Ammon's horn (tissue), 1 donor: Measurements from ENCODE around the gene ZSCAN31.
"Not testable (repeated sequence)": the region's sequence is repeated elsewhere in the genome, so short reads cannot be mapped to it uniquely, and the experiment has no call there.

Experiments used
- DNase-seq: peaks from one replicate; pipeline ENCODE4 v3.0.0-alpha.2; 2016; ENCODE audit warnings: low spot score

The ZSCAN31 gene

DNA sequence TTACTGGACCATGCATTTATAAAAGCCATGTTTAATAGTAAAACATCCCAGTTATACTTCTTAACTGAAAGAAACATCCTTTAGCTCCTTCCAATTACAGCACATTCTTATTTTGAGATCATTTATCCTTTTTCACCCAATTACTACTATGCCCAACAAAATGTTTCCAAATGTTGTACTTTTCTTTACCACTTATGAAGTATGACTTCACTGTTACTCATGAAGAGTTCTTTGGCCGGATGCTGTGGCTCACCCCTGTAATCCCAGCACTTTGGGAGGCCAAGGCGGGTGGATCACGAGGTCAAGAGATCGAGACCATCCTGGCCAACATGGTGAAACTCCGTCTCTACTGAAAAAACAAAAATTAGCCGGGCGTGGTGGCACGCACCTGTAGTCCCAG, 18.1 kb downstream of the ZSCAN31 start:
- not testable (repeated sequence) for DNase-seq

DNA sequence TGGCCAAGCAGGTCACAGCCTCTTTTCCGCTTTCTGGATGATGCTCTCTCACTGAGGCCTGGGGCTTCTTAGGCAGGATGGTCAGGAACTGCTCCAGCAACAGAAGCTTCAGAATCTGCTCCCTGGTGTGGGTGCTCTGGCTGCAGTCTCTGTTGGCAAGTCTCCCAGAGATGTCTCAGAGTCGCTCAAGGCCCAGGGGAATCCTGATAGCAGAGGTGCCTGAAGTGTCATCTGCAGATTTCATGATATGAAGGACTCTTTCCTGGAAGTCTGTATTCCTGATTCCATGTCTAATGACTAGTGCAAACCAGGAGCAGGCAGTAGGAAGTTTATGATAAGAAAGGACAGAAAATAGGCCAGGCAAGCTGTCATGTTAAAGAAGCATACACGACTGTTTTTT, 20.3 kb downstream of the ZSCAN31 start:
- DNase-seq: no peak

DNA sequence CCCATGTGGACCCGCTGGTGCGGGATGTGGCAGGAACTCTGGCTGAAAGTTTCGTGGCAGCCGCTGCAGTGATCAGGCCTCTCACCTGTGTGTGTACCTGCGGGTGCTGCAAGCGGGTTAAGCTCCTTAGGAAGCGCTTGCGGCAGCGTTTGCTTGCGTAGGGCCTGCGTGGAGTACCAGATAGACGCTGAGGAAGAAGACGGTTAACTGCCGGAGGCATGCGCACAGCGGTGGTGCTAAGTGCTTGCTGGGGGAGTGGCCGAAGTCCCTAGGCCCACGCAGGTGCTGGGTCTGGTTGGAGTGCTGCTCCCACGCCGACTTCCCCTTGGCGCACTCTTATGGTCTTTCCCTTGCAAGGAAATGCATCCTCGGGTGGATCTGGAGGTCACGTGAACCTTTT, 23.0 kb downstream of the ZSCAN31 start:
- DNase-seq: no peak

DNA sequence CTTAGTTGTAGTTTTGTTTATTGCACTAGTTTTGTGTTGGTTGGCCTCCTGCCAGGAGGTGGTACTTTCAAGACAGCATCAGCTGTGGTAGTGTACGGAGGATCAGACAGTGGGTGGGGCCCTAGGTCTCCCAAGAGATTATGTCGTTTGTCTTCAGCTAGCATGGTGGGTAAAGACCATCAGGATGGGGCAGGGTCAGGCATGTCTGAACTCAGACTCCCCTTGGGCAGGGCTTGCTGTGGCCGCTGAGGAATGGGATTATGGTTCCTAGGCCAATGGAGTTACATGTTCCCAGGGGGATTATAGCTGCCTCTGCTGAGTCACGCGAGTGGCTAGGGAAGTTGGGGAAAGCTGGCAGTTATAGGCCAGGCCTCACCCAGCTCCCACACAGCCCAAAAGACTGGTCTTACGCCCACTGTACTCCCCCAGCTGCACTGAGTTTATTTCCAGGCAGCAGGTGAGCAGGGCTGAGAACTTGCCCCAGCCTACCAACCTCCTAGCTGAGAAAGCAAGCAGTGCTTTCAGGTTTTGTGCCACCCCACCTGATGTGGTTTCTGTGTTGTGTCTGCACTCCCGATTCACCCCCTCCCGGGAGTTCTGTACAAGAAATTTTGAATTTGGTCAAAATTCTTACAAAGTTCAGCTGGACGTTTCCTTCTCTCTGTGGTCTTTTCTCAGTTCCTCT, 24.7 kb downstream of the ZSCAN31 start:
- DNase-seq: no peak

DNA sequence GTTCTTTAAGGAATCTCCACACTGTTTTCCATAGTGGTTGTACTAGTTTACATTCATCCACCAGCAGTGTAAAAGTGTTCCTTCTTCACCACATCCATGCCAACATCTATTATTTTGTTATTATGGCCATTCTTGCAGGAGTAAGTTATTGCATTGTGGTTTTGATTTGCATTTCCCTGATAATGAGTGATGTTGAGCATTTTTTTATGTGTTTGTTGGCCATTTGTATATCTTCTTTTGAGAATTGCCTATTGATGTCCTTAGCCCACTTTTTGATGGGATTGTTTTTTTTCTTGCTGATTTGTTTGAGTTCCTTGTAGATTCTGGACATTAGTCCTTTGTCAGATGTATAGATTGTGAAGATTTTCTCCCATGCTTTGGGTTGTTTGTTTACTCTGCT, 29.6 kb downstream of the ZSCAN31 start:
- not testable (repeated sequence) for DNase-seq

DNA sequence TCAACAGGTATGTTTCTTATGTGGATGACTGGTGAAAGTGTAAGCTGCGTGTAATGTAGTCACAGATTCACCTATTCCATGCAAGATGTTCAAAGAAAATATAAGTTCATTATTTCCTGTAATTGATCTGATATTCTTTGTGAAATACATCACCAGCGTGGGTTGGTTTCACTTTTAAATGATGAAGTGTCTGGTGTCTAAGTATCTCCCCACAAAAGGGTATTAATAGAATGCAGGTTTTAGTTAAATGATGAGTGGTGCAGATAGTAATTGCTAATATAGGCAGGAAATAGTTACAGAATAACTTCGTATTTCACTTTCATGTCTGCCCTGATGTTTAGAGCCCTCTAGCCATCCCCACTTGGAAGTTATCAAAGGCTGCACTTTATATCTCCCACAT, 32.4 kb downstream of the ZSCAN31 start:
- DNase-seq: no peak

DNA sequence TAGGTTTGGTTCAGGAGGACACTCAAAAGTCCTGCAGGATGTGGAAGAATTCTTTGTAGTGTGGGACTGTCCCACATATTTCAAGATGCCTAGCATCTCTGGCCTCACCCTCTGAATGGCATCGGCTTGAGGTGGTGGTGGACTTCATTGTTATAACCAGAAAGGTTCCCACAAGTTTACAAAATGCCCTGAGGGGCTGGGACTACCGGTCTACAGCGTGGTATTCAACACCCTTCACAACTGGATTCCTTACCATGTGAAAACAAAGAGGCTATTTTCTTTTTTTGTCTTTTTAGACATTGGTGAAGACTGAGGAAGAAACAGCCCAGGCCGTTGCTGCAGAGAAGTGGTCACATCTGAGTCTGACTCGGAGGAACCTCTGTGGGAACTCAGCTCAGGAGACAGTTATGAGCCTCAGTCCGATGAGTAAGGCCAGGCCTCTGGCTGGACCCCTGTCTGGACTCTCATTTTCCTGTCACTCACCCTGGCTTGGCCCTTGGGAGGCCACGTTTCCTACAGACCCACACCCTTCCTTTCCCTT, 39.4 kb downstream of the ZSCAN31 start:
- DNase-seq: no peak

DNA sequence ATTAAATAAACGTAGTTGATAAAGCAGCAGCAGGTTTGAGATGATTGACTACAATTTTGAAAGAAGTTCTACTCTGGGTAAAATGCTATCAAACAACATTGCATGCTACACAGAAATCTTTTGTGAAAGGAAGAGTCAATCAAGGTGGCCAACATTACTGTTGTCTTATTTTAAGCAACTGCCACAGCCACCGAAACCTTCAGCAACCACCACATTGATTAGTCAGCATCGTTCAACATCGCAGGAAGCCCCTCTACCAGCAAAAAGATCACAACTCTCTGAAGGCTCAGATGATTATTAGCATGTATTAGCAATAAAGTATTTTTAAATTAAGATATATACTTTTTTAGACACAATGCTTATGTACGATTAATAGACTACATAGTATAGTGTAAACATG, 40.6 kb downstream of the ZSCAN31 start:
- DNase-seq: no peak

DNA sequence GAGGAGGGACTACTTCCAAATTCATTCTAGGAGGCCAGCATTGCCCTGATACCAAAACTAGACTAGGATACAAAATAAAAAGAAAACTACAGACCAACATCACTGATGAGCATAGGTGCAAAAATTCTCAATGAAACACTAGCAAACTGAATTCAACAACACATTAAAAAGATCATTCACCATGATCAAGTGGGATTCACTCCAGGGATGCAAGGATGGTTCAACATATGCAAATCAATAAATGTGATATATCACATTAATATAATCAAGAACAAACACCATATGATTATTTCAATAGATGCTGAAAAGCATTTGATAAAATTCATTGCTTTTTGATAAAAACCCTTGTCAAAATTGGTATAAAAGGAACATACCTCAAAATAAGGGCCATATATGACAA, 44.4 kb downstream of the ZSCAN31 start:
- no peak for DNase-seq

DNA sequence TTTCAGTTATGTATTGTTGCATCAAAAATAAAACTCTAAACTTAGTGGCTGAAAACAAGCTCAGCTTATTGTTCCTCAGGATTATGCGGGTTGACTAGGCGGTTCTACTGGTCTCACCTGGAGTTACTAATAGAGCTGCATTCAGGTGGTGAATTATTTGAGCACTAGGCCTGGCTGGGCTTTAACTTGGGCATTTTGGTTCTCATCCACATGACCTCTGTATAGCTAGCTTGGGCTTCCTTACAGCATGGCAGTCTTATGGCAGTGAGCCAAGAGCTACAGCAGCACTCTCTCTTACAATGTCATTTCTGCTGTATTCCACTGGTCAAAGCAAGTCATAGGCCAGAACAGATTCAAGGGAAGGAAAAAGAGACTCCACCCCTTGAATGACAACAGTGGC, 53.0 kb downstream of the ZSCAN31 start:
- DNase-seq: no peak

DNA sequence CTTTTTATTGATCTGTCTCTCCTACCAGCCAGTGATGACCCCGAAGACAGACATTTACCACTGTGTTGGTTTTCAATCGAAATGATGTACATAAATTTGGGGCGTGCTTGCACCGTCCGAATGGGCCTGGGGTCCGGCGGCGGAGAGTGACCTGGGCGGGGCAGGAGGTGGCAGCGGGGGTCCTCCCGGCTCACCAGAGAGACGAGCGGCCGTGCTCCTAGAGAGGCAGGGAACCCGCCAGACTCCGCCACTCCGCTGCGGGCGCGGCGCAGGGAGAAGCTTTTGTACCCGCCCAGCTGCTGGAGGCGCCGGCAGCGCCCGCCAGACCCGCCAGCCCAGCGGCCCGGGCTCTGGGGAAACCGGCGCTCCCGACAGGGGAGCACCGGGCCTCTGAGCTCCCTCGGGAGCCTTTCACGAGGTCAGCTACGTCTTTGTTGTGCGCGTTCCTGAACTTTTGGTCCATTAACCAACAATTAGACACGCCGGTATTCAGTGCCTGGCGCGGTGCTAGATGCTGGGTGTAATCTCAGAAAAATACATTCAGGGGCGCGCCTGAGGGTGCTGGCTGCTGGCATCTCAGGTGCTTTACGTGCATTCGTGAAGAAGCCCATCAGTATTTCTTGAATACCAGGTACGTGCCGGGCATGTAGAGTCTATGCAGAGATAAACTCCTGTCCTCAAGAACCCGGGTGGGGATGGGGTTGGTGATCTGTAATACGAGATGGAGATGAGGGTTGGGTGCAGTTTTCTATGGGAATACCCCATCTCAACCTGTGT, 54.5 kb downstream of the ZSCAN31 start, which contains the start of gene PGBD1:
PGBD1 (plus strand) TSS at position 285 of the 777 bp plus-strand sequence. CDS start 2,242 bp downstream, outside the sequence.
- DNase-seq: peak; percentile 77

DNA sequence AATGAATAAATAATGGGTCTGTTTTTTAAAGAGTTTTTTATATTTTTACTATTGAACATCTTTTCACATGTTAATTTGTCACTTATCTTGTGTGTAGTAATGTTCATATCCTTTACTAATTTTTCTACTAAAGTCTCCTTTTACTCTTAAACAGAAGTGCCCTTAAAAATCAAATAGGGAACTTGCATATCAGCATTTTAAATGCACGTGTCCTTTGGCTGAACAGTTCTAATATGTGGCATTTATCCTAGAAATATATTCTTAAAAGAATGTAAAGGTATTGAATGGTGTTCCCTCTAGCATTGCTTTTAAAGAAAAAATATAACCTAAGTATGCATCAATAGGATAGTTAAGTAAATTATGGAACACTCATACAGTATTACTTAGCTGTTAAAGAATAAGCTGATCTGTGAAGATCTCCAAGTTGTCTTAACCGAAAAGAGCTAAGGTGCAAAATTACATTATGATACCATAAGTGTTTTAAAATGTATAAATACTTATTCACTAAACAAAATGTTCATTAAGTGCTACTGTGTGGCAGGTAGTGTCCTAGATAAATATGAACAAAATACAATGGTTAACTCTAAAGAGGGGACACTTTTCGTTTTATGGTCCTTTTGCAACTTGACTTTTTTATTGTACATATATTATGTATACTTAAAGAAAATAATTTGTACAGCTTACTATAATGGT, 55.2 kb downstream of the ZSCAN31 start:
- no peak for DNase-seq

DNA sequence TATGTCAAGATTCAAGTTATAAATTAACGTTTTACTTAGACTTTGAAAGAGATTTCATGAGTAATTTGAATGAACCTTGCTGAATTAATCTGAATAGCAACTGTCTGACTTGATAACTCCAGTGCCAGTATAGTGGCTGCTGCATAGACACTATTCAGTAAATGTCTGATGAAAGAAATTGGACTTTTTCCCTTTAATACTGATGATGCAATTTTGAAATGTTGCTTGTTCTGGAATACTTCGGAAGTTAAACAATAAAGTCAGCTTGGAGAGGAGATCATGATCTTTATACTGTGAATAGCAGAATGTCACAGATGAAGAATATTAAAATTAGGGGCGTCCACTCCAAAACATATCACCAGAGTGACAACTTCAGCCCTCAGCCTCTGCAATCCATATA, 58.2 kb downstream of the ZSCAN31 start:
- no peak for DNase-seq

DNA sequence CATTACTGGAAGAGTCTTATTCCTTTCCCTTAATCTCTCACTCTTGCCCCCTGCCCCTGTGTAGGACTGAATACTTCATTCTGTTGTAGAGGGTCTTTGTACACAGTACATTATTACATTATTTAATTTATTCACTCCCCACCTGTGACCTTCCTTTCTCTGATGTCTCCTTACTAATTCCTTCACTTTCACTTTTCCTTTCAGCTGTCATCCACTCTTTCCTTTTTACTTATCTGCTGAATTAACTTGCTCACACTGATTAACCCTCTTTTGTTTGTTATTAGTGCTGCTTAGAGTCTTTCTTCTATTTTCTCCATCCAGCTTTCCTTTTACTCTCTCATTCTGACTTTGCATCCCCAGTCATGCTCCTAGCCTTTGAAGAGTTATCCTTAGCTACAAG, 61.1 kb downstream of the ZSCAN31 start:
- no peak for DNase-seq
